Lung (tissue), 12 donors: ENCODE measurements around the gene GPR162. TPM values are rescaled to one million over a fixed set of nuclear protein-coding genes. Genes with fewer than 3 reads are reported as not detected.

Experiments used
- ATAC-seq: fragments of 200-7000 bp; cut with Tn5 transposase; one replicate; pipeline ENCODE4 v1.9.1; 2020; ENCODE audit warnings: moderate number of reproducible peaks; ENCODE audit not compliant: insufficient read depth, low FRiP score
- DNase-seq, 3 donors: peaks; one replicate each; pipeline ENCODE4 v3.0.0-alpha.2; 2013 to 2017
- H3K27ac ChIP-seq, 2 donors: one replicate each; pipeline ENCODE4 v1.5.1; 2013; ENCODE audit warnings: mild to moderate bottlenecking in 2 of 2, moderate library complexity in 2 of 2, control low read depth in 1 of 2, inconsistent platforms in 1 of 2, low read depth in 1 of 2, low read length in 1 of 2
- H3K27me3 ChIP-seq, 3 donors: one replicate each; pipeline ENCODE4 v1.5.1; 2013; ENCODE audit warnings: low read length in 2 of 3; ENCODE audit not compliant: control insufficient read depth in 3 of 3, insufficient read depth in 3 of 3
- H3K36me3 ChIP-seq, 4 donors: one replicate each; pipeline ENCODE4 v1.5.1; 2013; ENCODE audit warnings: low read length in 4 of 4, mild to moderate bottlenecking in 1 of 4, moderate library complexity in 1 of 4; ENCODE audit not compliant: control insufficient read depth in 4 of 4, insufficient read depth in 4 of 4
- H3K4me1 ChIP-seq, 5 donors: one replicate each; pipeline ENCODE4 v1.5.1; 2013; ENCODE audit warnings: low read length in 5 of 5, mild to moderate bottlenecking in 2 of 5, moderate library complexity in 1 of 5; ENCODE audit not compliant: control insufficient read depth in 5 of 5, insufficient read depth in 5 of 5
- H3K4me3 ChIP-seq: one replicate; pipeline ENCODE4 v1.5.1; 2013; ENCODE audit warnings: mild to moderate bottlenecking, control low read depth, moderate library complexity
- H3K9ac ChIP-seq, 2 donors: one replicate each; pipeline ENCODE4 v1.5.1; 2013; ENCODE audit warnings: low read length in 2 of 2, control low read depth in 1 of 2; ENCODE audit not compliant: insufficient read depth in 1 of 2
- H3K9me3 ChIP-seq, 4 donors: one replicate each; pipeline ENCODE4 v1.5.1; 2013; ENCODE audit warnings: low read length in 3 of 4, mild to moderate bottlenecking in 1 of 4, moderate library complexity in 1 of 4; ENCODE audit not compliant: control insufficient read depth in 4 of 4, insufficient read depth in 3 of 4
- WGBS, 2 donors: extraction: QIAGEN DNeasy Blood & Tissue Kit; methylation state at CpG; one replicate each; pipeline ENCODE4 v1.1.7; 2013; 5-methylcytosine and 5-hydroxymethylcytosine counted together
- polyA plus RNA-seq, 2 donors: library from polyadenylated mRNA; stranded (reverse); fragments of 200-250 nt; gene quantifications; one replicate each; pipeline ENCODE4 v1.2.1, GENCODE V29; 2013
- total RNA-seq, 2 donors: library from RNA; depleted of rRNA in 1 of 2; stranded (reverse); fragments of >200 nt in 1 of 2; gene quantifications; one replicate each; pipeline ENCODE4 v1.2.1, GENCODE V29; 2014 to 2021
- TF ChIP-seq, protein P1 (sequence below): IDR thresholded peaks from 2 replicates; pipeline ENCODE4 v1.5.1; 2012; ENCODE audit warnings: mild to moderate bottlenecking; ENCODE audit errors: control extremely low read depth, extremely low read depth
- donor health status: control.
- donor health status: control.
- donor health status: Bipolar disorder and iron deficiency.
- donor health status: healthy.
- donor health status: DM: yes; HTN: yes; CAD: no.

The GPR162 gene
- total and polyA plus RNA-seq, 4 donors = 22.8 to 36.0 (median 24.0) TPM

DNA sequence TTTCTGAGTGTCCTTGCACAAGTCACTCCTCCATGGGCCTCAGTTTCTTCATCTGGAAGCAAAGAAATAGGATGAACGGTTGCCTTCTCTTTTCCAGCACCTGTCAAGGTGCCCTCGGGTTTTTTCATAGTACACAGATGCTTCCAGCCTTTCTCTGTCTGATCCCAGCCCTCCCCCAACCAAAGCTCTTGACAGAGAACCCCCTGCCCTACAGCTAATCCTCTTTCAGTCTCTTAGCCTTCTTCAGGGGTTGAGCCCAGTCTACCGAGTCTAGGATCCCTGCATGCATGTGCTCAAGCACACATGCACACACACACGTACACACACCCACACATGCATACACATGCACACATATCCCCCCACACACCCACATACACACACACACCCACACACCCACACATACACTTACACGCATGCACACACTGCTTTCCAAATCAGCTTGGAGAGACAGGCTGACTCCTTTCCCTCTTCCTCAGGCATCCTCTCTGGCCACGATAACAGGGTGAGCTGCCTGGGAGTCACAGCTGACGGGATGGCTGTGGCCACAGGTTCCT, 24.8 kb downstream of the GPR162 start:
- Histone ChIP-seq H3K27me3 (no peaks in the 10 kb centered on the region), H3K27ac (no peak overlapping the region), H3K4me1 (peaks cover 0 to 17% (median 3%) of the 10 kb centered on the region in 5 donors), H3K9ac (no peak overlapping the region), H3K36me3 (peaks cover 1 to 33% (median 9%) of the 10 kb centered on the region in 4 donors), H3K4me3 (no peak overlapping the region), H3K9me3 (no peaks in the 10 kb centered on the region)
- no peak for DNase-seq
- 79 to 88% methylated on average over 7 of the region's 7 CpGs for WGBS, 2 donors
- no peak for ATAC-seq
- TF ChIP-seq, protein P1, sequence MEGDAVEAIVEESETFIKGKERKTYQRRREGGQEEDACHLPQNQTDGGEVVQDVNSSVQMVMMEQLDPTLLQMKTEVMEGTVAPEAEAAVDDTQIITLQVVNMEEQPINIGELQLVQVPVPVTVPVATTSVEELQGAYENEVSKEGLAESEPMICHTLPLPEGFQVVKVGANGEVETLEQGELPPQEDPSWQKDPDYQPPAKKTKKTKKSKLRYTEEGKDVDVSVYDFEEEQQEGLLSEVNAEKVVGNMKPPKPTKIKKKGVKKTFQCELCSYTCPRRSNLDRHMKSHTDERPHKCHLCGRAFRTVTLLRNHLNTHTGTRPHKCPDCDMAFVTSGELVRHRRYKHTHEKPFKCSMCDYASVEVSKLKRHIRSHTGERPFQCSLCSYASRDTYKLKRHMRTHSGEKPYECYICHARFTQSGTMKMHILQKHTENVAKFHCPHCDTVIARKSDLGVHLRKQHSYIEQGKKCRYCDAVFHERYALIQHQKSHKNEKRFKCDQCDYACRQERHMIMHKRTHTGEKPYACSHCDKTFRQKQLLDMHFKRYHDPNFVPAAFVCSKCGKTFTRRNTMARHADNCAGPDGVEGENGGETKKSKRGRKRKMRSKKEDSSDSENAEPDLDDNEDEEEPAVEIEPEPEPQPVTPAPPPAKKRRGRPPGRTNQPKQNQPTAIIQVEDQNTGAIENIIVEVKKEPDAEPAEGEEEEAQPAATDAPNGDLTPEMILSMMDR = no peak

DNA sequence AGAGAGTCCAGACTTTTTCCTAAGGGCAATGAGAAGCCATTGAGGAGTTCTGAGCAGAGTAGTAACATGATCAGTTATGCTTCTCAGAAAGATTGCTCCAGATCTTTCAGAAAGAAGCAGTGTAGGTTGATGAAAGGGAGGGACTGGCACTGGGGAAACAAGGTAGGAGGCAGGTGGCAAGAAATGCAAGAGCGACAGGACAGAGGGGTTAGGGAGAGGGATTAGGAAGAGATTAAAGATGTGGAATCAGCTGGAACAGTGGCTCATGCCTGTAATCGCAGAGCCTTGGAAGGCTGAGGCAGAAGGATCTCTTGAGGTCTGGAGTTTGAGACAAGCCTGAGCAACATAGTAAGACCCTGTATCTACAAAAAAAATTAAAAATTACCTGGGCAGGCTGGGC, 26.1 kb downstream of the GPR162 start:
- TF ChIP-seq, protein P1 = no peak

DNA sequence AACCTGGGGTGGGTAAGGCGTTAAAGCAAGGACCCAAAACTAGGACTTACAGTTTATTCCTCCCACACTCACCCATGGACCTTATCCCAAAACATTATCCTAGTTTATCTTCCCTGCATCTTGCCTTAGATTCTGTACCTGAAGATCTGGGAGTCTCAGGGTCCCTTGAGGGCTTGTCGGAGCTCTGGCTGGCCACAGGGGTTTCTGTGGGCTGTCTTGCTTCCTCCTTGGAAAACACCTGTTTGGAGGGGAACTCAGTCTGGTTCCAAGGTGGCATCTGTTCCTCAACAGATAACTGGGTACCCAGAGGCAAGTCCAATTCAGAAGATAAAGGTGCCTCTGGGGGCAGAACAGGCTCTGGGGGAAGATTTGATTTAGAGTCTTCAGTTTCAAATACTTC, 27.8 kb downstream of the GPR162 start:
- Histone ChIP-seq H3K4me3 (no peak overlapping the region), H3K9ac (no peak overlapping the region), H3K36me3 (peaks cover 1 to 24% (median 10%) of the 10 kb centered on the region in 4 donors), H3K4me1 (peaks cover 0 to 26% (median 7%) of the 10 kb centered on the region in 5 donors), H3K27ac (no peak overlapping the region), H3K27me3 (no peaks in the 10 kb centered on the region), H3K9me3 (no peaks in the 10 kb centered on the region)
- no peak for DNase-seq
- WGBS, 2 donors = 62 to 85% methylated on average over 2 of the region's 2 CpGs
- ATAC-seq = no peak
- TF ChIP-seq, protein P1 = no peak

More for the DNA sequence above, 26.1 kb downstream of the GPR162 start:
- peaks cover 0 to 17% (median 3%) of the 10 kb centered on the region in 5 donors for H3K4me1 ChIP-seq
- ATAC-seq (no peak), DNase-seq (no peak)
- H3K27me3 ChIP-seq = no peaks in the 10 kb centered on the region
- WGBS, 2 donors = 95 to 100% methylated on average over 2 of the region's 2 CpGs
- H3K4me3 ChIP-seq = no peak overlapping the region
- H3K27ac ChIP-seq = no peak overlapping the region
- no peaks in the 10 kb centered on the region for H3K9me3 ChIP-seq
- H3K36me3 ChIP-seq = peaks cover 1 to 33% (median 9%) of the 10 kb centered on the region in 4 donors
- H3K9ac ChIP-seq = no peak overlapping the region
